Stimulated activated CD8-positive, alpha-beta memory T cell treated with anti-CD3 and anti-CD28 coated beads, Interleukin-15, amount 100 ng/mL, for 24 hours (primary cell): ENCODE results near the gene RPS6KA1.
"Not testable (repeated sequence)": the region's sequence is repeated elsewhere in the genome, so short reads cannot be mapped to it uniquely, and the experiment has no call there.

ENCODE experiments used
- DNase-seq: peaks from one replicate; pipeline ENCODE4 v3.0.0-alpha.2; 2020; ENCODE audit warnings: low read depth

Gene RPS6KA1

DNA sequence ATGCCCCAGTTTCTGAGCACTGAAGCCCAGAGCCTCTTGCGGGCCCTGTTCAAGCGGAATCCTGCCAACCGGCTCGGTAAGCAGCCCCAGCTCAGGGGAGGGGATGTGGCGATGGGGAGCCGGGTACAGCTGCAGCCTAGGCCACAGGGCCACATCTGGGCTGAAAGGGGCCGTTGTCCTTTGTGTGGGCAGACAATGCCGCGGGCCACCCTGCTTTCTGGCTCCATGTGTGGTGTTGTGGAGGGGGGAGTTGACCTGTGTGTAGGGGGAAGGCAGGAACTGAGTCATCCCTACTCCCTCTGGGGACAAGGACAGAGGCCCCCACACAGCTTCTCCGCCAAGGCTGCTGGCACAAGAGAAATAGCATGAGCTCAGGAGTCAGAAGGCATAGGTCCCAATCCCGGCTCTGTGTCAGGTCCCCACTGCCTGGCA lies 26.0 kb downstream of the RPS6KA1 start:
- no peak for DNase-seq

DNA sequence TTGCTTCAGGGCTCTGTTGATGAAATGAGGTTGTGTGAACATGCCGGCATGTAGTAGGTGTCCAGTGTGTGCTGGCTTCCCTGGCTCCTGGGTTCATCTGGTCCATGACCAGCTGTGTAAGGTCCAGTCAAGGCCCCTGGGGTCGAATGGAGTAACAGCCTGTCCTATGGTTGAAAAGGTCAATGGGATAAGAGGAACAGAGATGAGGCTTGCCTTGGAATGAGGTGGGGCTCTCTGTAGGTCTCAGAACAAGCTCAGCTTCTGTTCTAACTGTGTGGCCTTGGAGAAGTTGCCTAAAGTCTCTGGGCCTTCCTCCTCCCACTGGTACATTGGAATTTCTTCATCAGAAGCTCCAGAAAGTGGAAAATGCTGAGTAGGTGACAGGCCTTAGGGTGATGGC lies 26.6 kb downstream of the RPS6KA1 start:
- no peak for DNase-seq

- DNase-seq: no peak
These were observed 27.4 kb downstream of the RPS6KA1 start for GRCh38 chr1:26557008-26557407.

DNA sequence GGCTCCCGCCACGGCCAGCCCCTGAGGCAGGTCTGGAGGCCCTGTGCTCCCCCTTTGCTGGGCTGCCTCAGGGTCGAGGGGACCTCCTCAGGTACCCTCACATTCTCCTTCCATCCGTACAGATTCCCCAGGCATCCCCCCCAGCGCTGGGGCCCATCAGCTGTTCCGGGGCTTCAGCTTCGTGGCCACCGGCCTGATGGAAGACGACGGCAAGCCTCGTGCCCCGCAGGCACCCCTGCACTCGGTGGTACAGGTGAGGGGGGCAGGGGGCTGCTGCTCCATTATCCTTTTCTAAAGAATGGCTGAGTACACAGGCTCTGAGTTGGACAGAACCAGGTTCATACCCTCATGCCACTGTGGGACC lies 29.1 kb downstream of the RPS6KA1 start:
- no peak for DNase-seq

GRCh38 chr1:26560403-26560780 lies 30.8 kb downstream of the RPS6KA1 start:
- no peak for DNase-seq

DNA sequence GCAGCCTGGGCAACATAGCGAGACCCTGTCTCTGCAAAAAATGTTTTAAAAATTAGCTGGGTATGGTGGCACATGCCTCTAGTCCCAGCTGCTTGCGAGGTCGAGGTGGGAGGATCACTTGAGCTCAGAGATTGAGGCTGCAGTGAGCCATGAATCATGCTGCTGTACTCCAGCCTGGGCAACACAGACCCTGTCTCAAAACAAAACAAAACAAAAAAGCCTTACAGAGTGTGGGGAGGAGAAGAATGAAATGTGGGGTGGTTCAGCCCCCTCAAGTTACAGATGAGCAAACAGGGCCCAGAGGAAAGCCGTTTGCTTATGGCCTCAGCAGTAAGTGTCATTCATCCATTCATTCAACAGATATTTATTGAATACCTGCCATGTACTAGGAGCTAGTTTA lies 40.7 kb downstream of the RPS6KA1 start:
- no peak for DNase-seq

DNA sequence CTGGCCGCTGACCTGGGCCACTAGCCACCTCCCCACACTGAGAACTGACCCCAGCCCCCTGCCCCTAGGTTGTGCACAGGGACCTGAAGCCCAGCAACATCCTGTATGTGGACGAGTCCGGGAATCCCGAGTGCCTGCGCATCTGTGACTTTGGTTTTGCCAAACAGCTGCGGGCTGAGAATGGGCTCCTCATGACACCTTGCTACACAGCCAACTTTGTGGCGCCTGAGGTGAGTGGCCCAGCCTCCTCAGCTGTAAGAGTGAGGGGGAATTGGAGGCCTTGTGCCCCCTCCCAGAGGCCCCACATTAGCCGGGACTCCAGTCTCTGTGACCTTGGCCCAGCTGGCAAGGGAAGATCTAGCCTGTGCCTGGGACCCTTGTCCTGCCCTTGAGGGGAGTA lies 41.8 kb downstream of the RPS6KA1 start:
- DNase-seq: no peak

- DNase-seq: no peak
These were observed 44.5 kb downstream of the RPS6KA1 start for GRCh38 chr1:26574018-26574417.

DNA sequence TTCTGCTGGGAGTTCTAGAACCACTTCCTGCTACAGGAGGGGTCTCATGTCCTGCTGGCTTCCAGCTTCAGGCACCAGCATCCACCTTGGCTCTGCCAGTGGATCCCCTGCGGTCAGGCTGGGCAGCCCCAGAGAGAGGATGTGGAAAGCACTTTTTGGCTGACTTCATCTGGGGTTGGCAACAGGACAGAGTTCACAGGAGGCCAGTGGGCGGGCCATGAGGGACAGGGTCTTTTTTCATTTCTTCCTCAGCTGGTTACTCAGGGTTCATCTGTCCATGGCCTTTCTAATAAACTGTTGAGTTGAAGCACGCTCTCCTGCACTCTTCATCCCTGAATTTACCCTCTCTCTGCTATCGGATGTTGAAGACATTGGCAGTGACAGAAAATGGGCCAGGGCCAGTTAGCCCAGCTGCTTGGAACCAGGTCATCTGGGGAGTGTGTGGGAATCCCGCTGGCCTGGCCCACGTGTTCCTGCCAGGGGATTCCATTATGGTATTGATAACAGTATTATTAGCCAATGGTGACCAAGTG lies 45.2 kb downstream of the RPS6KA1 start:
- DNase-seq: no peak

DNA sequence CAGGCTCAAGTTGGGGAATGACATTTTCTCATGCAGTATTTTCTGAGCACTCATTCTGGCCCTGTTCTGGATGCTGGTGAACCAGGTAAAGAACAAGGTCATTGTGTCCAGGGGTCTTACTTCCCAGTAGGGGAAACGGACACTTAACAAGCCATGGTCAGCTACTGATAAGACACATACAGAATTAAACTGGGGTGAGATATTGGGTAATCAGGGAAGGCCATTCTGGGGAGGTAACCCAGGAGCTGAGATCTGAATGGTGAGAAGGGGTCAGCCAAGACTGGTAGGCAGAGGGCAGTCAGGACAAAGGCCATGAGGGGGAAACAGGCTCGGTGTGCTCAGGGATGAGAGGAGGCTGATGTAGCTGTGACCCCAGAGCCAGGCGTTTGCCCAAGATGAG lies 45.8 kb downstream of the RPS6KA1 start:
- no peak for DNase-seq

GRCh38 chr1:26578167-26578566 lies 48.6 kb downstream of the RPS6KA1 start:
- DNase-seq: no peak

GRCh38 chr1:26579681-26580111 lies 50.1 kb downstream of the RPS6KA1 start:
- no peak for DNase-seq

DNA sequence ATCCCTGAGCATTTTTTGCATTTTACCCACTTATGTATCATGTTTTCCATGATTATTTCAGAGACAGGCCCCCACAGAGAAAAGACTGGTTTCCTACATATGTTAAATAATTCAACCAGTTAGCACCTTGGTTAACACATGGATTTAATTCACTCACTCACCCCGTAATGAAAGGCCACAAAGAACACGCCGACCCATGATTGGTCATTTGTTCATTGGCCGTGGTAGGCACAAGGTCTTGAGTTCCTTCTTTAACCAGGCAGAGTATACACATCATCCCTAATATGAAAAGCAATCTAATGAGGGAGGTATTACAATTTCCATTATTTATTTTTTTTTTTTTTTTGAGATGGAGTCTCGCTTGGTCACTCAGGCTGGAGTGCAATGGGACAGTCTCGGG lies 50.6 kb downstream of the RPS6KA1 start:
- DNase-seq: no peak

- DNase-seq: no peak
These were observed 51.7 kb downstream of the RPS6KA1 start for GRCh38 chr1:26581287-26581651.

- DNase-seq: no peak
These were observed 52.7 kb downstream of the RPS6KA1 start for GRCh38 chr1:26582053-26582835.

DNA sequence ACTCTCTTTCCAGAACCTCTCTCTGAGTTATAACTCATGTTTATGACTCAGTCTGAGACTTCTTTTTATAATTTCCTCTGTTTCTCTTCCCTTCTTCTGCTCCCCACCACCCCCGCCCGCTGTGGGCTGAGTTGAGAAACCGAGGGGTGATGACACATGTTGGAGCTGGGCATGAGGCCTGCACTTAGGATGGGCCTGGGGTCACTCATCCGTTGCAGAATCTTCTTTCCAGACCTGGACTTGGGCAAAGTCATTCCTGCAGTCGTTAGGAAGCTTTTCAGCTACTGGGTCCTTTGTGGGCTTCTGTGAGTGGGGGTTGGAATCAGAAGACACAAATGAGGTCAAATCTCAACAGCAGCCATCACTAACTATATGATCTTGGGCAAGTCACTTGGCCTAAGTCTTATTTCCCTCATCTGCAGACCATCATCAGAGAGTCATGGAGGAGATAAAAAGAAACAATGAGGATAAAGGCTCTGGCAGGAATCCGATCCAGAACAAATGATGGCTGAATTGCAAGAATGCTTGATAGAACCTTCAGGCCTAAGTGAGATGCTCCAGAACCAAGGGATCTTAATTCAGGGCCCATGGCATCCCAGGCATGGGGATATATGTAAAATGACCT lies 53.4 kb downstream of the RPS6KA1 start:
- DNase-seq: peak; percentile 29

DNA sequence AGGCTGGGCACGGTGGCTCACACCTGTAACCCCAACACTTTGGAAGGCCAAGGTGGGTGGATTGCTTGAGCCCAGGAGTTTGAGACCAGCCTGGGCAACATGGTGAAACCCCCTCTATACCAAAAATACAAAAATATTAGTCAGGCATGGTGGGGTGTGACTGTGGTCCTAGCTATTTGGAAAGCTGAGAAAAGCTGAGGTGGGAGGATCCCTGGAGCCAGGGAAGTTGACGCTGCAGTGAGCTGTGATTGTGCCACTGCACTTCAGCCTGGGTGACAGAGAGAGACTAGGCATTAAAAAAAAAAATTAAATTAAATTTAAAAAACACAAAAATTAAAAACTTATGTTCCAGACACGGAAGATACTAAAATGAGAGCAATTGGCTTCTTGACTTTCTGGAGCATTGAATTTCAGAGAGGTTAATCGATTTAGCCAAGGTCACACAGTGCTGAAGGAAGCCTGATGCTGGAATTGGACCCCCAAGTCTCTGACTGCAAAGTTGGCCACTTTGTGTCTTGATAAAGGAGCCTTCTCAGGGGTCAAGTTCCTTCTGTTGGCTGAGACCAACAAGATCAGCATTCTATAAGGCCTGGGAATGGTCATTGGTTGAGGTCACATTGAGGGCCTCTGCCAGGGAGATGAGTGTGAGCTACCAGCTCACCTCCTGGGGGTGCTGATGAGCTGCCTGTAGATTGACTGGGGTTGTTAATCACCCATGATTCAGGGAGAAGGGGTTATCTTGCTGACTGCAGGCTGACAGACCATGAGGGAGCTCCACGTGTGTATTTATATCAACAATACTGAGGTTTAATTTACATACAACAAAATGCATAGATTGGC lies 54.3 kb downstream of the RPS6KA1 start:
- no peak for DNase-seq

DNA sequence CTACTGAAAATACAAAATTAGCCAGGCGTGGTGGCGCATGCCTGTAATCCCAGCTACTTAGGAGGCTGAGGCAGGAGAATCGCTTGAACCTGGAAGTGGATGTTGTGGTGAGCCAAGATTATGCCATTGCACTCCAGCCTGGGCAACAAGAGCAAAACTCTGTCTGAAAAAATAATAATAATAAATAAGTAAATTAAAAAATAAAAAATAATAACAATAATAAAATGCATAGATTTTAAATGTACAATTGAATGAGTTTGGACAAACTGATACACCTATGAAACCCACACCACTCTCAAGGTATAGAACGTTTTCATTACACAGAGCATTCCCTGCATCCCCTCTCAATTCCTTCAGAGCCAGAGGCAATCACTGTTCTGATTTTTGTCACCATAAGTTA lies 55.0 kb downstream of the RPS6KA1 start:
- DNase-seq: not testable (repeated sequence)

DNA sequence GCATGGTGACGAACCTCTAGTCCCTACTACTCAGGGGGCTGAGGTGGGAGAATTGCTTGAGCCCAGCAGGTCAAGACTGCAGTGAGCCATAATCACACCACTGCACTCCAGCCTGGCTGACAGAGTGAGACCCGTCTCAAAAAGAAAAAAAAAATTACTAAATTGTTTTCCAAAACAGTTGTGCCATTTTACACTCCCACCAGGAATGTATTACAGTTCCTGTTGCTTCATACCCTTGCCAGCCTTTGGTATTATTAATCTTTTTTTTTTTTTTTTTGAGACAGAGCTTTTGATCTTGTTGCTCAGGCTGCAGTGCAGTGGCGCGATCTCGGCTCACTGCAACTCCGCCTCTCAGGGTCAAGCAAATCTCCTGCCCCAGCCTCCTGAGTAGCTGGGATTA lies 55.9 kb downstream of the RPS6KA1 start:
- no peak for DNase-seq

DNA sequence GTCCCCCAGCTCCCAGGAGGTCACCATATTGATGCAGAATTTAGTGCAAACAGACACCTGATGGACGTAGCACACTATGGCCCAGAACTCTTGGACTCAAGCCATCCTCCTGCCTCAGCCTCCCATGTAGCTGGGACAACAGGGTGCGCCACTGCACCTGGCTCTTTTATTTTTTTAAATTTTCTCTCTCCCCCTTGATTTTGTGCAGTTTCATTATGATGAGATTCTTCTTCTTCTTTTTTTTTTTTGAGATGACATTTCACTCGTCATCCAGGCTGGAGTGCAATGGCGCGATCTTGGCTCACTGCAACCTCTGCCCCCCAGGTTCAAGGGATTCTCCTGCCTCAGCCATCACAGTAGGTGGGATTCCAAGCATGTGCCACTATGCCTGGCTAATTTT lies 63.8 kb downstream of the RPS6KA1 start:
- no peak for DNase-seq

- not testable (repeated sequence) for DNase-seq
These were observed 65.0 kb downstream of the RPS6KA1 start for GRCh38 chr1:26594593-26594992.

GRCh38 chr1:26597629-26598039 lies 68.1 kb downstream of the RPS6KA1 start:
- DNase-seq: no peak

GRCh38 chr1:26598890-26599289 lies 69.3 kb downstream of the RPS6KA1 start:
- DNase-seq: no peak
